Gastroesophageal sphincter (tissue), 3 donors: ENCODE measurements around the gene GLP2R.

Source experiments
- CTCF ChIP-seq, 4 experiments: fragments of 200-600 bp in 2 of 4; fragments of 450-650 bp in 2 of 4; sonication (generic) in 1 of 4; IDR thresholded peaks; one replicate each; pipeline ENCODE4 v1.5.1; 2017 to 2019; ENCODE audit warnings: antibody characterized with exemption in 4 of 4, mild to moderate bottlenecking in 2 of 4, moderate library complexity in 2 of 4
- POLR2AphosphoS5 ChIP-seq: sonication (generic); formaldehyde crosslinking; IDR thresholded peaks from one replicate; pipeline ENCODE4 v1.6.1; 2017; ENCODE audit warnings: antibody characterized with exemption

- TF ChIP-seq POLR2AphosphoS5 (no peak), CTCF (IDR thresholded peaks at IDR 0.05) (no peak)
Observed at GRCh38 chr17:9802294-9802693, 23.4 kb upstream of the GLP2R start.
